Femur (tissue), 1 donor: ENCODE results near the gene MMP26.

Experiments
- DNase-seq: peaks from one replicate; pipeline ENCODE4 v3.0.0-alpha.2; 2017

MMP26 gene

GRCh38 chr11:4727171-4727570 is 22.6 kb downstream of the MMP26 start:
- no peak for DNase-seq

GRCh38 chr11:4740735-4741134 is 36.2 kb downstream of the MMP26 start:
- DNase-seq = no peak

- no peak for DNase-seq
Observed at GRCh38 chr11:4748438-4748837, 43.9 kb downstream of the MMP26 start.

- no peak for DNase-seq
Observed at GRCh38 chr11:4751201-4751600, 46.6 kb downstream of the MMP26 start.
